KMS-11 (cell line): Measurements from ENCODE around the gene COL7A1.

Experiments used
- H2AFZ ChIP-seq: fragments of 200-600 bp; sonication (generic); 2 replicates; pipeline ENCODE4 v1.6.1; 2016; ENCODE audit warnings: antibody characterized with exemption, mixed run types, low read depth
- H3K27ac ChIP-seq: fragments of 200-600 bp; sonication (generic); 2 replicates; pipeline ENCODE4 v1.6.1; 2016; ENCODE audit warnings: mild to moderate bottlenecking, mixed run types
- H3K27me3 ChIP-seq: fragments of 200-600 bp; sonication (generic); 2 replicates; pipeline ENCODE4 v1.6.1; 2017; ENCODE audit warnings: mild to moderate bottlenecking, low read depth, mixed run types, moderate library complexity; ENCODE audit not compliant: insufficient read depth
- H3K36me3 ChIP-seq: fragments of 200-600 bp; sonication (generic); 2 replicates; pipeline ENCODE4 v1.6.1; 2017; ENCODE audit warnings: mild to moderate bottlenecking, mixed run types; ENCODE audit not compliant: insufficient read depth
- H3K4me1 ChIP-seq: fragments of 200-600 bp; sonication (generic); 2 replicates; pipeline ENCODE4 v1.6.1; 2016; ENCODE audit warnings: mild to moderate bottlenecking, low read depth, mixed run types; ENCODE audit not compliant: poor library complexity, severe bottlenecking
- H3K4me2 ChIP-seq: fragments of 200-600 bp; sonication (generic); 2 replicates; pipeline ENCODE4 v1.7.0; 2016; ENCODE audit warnings: mild to moderate bottlenecking, mixed run types
- H3K4me3 ChIP-seq: fragments of 200-600 bp; sonication (generic); IDR thresholded peaks from 2 replicates; pipeline ENCODE4 v1.6.1; 2017; ENCODE audit warnings: low read depth, low read length, mixed read lengths; ENCODE audit not compliant: insufficient read depth
- H3K79me2 ChIP-seq: fragments of 200-600 bp; sonication (generic); 2 replicates; pipeline ENCODE4 v1.6.1; 2016; ENCODE audit warnings: low read depth, mixed run types; ENCODE audit not compliant: insufficient read depth
- H3K9ac ChIP-seq: fragments of 200-600 bp; sonication (generic); 2 replicates; pipeline ENCODE4 v1.6.1; 2016; ENCODE audit warnings: mild to moderate bottlenecking, mixed run types
- H4K20me1 ChIP-seq: fragments of 200-600 bp; sonication (generic); 2 replicates; pipeline ENCODE4 v1.6.1; 2016; ENCODE audit warnings: mild to moderate bottlenecking, mixed run types; ENCODE audit not compliant: insufficient read depth
- TF ChIP-seq, protein P1 (sequence below): fragments of 200-600 bp; sonication (generic); conservative IDR thresholded peaks from 2 replicates; pipeline ENCODE4 v1.6.1; 2017; ENCODE audit warnings: low read depth, mild to moderate bottlenecking, antibody characterized with exemption, low read length, moderate library complexity, mixed read lengths

COL7A1 gene

DNA sequence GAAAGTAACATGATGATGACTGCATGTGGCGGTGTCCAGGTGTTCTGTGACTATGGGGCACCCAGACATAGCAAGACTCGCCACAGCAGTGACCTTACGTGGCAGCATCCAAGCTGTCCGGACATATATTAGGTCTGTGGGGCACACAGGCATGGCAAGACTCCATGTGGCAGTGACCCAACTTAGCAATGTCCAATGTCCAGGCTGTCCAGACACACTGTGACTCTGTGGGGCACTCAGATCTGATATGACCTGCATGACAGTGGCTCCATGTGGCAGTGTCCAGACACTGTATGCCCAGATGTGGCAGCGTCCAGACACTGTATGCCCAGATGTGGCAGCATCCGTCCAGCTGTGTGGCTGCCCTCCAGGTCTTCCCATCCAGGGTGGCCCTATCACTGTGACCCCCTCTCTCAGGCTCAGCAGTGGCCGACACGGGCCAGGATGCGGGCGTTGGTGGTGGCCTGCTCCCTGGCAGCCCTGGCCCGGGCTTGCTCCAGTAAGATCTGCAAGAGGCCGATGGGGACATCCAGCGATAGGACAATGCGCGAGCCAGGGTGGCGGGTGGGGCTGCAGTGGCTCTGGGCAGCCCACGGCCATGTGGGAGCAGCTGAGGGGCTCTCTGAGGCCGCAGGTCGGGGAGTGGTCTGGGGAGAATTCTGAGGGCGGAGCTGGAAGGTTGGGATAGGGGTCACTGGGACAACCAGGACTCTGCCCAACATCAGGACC is 32.6 kb downstream of the COL7A1 start:
- H3K9ac ChIP-seq, result no peak overlapping the region
- no peaks in the 10 kb centered on the region for H3K27me3 ChIP-seq
- H3K4me3 ChIP-seq, result no peak overlapping the region
- no peak overlapping the region for H3K4me2 ChIP-seq
- no peak overlapping the region for H2AFZ ChIP-seq
- H3K79me2 ChIP-seq, result no peaks in the 10 kb centered on the region
- TF ChIP-seq, protein P1, sequence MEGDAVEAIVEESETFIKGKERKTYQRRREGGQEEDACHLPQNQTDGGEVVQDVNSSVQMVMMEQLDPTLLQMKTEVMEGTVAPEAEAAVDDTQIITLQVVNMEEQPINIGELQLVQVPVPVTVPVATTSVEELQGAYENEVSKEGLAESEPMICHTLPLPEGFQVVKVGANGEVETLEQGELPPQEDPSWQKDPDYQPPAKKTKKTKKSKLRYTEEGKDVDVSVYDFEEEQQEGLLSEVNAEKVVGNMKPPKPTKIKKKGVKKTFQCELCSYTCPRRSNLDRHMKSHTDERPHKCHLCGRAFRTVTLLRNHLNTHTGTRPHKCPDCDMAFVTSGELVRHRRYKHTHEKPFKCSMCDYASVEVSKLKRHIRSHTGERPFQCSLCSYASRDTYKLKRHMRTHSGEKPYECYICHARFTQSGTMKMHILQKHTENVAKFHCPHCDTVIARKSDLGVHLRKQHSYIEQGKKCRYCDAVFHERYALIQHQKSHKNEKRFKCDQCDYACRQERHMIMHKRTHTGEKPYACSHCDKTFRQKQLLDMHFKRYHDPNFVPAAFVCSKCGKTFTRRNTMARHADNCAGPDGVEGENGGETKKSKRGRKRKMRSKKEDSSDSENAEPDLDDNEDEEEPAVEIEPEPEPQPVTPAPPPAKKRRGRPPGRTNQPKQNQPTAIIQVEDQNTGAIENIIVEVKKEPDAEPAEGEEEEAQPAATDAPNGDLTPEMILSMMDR, result no peak
- H3K36me3 ChIP-seq, result no peaks in the 10 kb centered on the region
- H3K27ac ChIP-seq, result no peak overlapping the region
- H4K20me1 ChIP-seq, result no peaks in the 10 kb centered on the region
- H3K4me1 ChIP-seq, result peaks cover 3% of the 10 kb centered on the region

DNA sequence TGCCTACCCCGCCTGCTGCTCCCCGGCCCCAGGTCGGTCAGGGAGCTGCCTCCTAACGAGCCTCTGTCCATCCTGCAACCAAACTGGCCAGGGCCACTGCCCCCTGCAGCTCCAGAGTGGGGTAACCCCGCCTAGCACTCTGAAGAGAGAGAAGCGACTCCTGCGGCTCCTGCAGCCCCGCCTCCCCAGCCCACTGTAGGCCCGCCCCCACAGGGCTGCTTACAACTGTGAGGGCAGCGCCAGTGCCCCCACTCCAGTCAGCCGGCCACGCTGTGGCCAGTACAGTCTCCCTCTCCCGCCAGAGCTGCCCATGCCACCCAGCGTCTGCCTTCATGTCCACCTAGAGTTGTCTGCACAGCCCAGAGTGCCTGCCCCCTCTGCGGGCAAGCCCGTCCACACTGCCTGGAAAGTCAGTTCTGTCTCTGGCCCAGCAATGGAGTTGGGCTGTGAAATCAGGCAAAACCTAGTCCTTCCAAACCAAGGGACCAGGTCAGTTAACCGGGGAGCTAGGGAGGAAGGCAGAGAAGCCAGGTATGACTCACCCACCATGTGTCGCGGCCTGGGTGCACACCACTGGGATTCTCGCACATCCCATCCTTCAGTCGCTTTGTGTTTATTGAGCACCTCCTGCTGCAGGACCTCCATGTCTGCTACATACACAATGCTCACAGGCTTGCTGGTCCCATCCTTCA is 33.9 kb downstream of the COL7A1 start:
- Histone ChIP-seq H3K4me3 (no peak overlapping the region), H3K79me2 (no peaks in the 10 kb centered on the region), H4K20me1 (no peaks in the 10 kb centered on the region), H3K9ac (no peak overlapping the region), H3K27me3 (no peaks in the 10 kb centered on the region), H3K4me1 (peaks cover 3% of the 10 kb centered on the region), H3K36me3 (no peaks in the 10 kb centered on the region), H3K4me2 (no peak overlapping the region), H3K27ac (no peak overlapping the region), H2AFZ (no peak overlapping the region)
- TF ChIP-seq, protein P1, result no peak

DNA sequence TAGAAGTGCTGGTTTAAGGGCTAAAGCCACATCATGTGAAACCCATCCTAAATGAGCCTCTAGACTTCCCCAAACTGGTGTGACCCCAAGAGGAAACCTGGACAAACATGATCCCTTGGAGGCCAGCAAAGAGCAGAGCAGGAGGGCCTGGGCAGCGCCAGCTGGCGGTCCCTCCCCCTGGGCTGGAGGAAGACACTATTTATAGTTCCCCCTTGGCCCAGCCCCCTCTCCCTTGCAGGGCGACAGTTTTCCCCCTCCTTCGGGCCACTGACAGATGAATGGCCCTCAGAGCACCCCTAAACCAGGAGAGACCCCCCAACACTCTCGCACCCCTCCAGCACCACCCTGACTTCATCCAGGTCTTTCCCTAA is 34.5 kb downstream of the COL7A1 start:
- Histone ChIP-seq H3K4me2 (no peak overlapping the region), H3K9ac (no peak overlapping the region), H3K27ac (no peak overlapping the region)

DNA sequence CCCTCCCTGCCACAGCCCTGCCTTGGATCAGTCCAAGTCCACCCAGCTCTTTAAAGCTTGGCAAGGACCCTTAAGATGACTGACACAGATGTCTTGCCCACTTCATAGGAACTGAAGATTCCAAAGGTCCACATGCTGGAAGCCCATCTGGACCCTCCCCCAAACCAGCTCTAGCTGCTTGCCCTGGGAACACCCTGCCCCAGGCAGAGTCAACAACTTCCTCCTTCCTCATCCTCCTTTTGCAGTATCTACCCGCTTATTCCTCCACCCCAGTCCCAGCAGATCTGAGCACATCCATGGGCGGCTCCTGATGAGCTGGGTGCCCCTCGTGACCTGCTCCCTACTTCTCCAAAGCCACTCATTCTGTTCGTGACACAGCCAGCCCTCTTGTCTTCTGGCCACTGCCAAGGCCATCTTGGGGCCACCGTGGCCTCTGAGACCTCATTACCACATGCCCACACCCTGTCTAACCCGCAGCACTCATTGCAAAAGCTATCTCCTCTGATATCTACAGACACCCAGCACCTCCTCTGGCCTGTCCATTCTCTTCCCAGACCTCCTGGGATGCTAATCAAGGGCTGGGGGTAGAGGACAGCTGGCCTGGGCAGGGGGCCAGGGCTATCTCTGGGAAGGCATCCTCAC is 36.5 kb downstream of the COL7A1 start:
- H3K27me3 ChIP-seq, result no peaks in the 10 kb centered on the region
- TF ChIP-seq, protein P1, result no peak
- no peak overlapping the region for H3K4me3 ChIP-seq
- no peak overlapping the region for H3K9ac ChIP-seq
- H3K36me3 ChIP-seq, result no peaks in the 10 kb centered on the region
- peaks cover 3% of the 10 kb centered on the region for H3K4me1 ChIP-seq
- no peak overlapping the region for H3K4me2 ChIP-seq
- H3K79me2 ChIP-seq, result no peaks in the 10 kb centered on the region
- no peak overlapping the region for H3K27ac ChIP-seq
- H2AFZ ChIP-seq, result no peak overlapping the region
- no peaks in the 10 kb centered on the region for H4K20me1 ChIP-seq

More for the DNA sequence above, 34.5 kb downstream of the COL7A1 start:
- H3K79me2 ChIP-seq, result no peaks in the 10 kb centered on the region
- no peaks in the 10 kb centered on the region for H4K20me1 ChIP-seq
- H3K4me3 ChIP-seq, result no peak overlapping the region
- H2AFZ ChIP-seq, result no peak overlapping the region
- H3K4me1 ChIP-seq, result peaks cover 3% of the 10 kb centered on the region
- TF ChIP-seq, protein P1, result no peak
- H3K36me3 ChIP-seq, result no peaks in the 10 kb centered on the region
- H3K27me3 ChIP-seq, result no peaks in the 10 kb centered on the region
